IMR-90 (cell line): ENCODE data around the gene DOK6. TPM values are rescaled to one million over a fixed set of nuclear protein-coding genes. Genes with fewer than 3 reads are reported as not detected.

ENCODE experiments used
- ATAC-seq: fragments of 200-7000 bp; cut with Tn5 transposase; 2 replicates; pipeline ENCODE4 v1.9.1; 2020; ENCODE audit warnings: low read depth, mild to moderate bottlenecking, moderate library complexity
- BruUV-seq: library from RNA; stranded (reverse); fragments of 400-500 nt; replicated peaks from 2 replicates; lab custom pipeline; 2021; lab: Mats Ljungman, UMichigan
- CTCF ChIA-PET: fragments of 300-600 bp; formaldehyde crosslinking; extraction: SDS; loops from one replicate; lab custom pipeline; 2021; ENCODE audit warnings: antibody characterized with exemption; lab: Yijun Ruan, JAX
- POLR2A ChIA-PET: fragments of 300-600 bp; sonication (Branson Sonifier 250); formaldehyde crosslinking; loops from one replicate; lab custom pipeline; 2022; ENCODE audit warnings: antibody characterized with exemption; ENCODE audit not compliant: unreplicated experiment; lab: Charles Lee
- DNase-seq: peaks from one replicate; pipeline ENCODE4 v3.0.0; 2013
- H2AFZ ChIP-seq: replicated peaks from 2 replicates; pipeline ENCODE3; 2013; ENCODE audit warnings: low read length, mild to moderate bottlenecking; ENCODE audit not compliant: poor library complexity
- H2AK5ac ChIP-seq: 2 replicates; pipeline ENCODE4 v1.6.1; 2013; ENCODE audit warnings: low read depth, low read length, inconsistent platforms
- H2AK9ac ChIP-seq: replicated peaks from 2 replicates; pipeline ENCODE3; 2013; ENCODE audit warnings: mild to moderate bottlenecking, low read depth, low read length, moderate library complexity; ENCODE audit not compliant: poor library complexity
- H2BK120ac ChIP-seq: 2 replicates; pipeline ENCODE4 v1.6.1; 2013; ENCODE audit warnings: low read depth, low read length, inconsistent platforms
- H2BK15ac ChIP-seq: 3 replicates; pipeline ENCODE4 v1.6.1; 2013; ENCODE audit warnings: low read depth, low read length, inconsistent platforms
- H2BK20ac ChIP-seq: 2 replicates; pipeline ENCODE4 v1.6.1; 2013; ENCODE audit warnings: low read depth, mild to moderate bottlenecking, inconsistent platforms, low read length, moderate library complexity
- H2BK5ac ChIP-seq: 2 replicates; pipeline ENCODE4 v1.6.1; 2013; ENCODE audit warnings: mild to moderate bottlenecking, low read depth, low read length, inconsistent platforms; ENCODE audit not compliant: poor library complexity, severe bottlenecking
- H3K14ac ChIP-seq: replicated peaks from 2 replicates; pipeline ENCODE4 v1.6.1; 2013; ENCODE audit warnings: low read depth, low read length, inconsistent platforms
- H3K18ac ChIP-seq: 2 replicates; pipeline ENCODE4 v1.6.1; 2013; ENCODE audit warnings: low read depth, low read length, control low read depth
- H3K23ac ChIP-seq: 2 replicates; pipeline ENCODE4 v1.6.1; 2013; ENCODE audit warnings: low read depth, low read length, inconsistent platforms
- H3K27ac ChIP-seq: 2 replicates; pipeline ENCODE4 v1.5.1; 2013; ENCODE audit warnings: mild to moderate bottlenecking, control low read depth, low read length; ENCODE audit not compliant: insufficient read depth
- H3K27me3 ChIP-seq: 2 replicates; pipeline ENCODE4 v1.6.1; 2013; ENCODE audit warnings: low read length; ENCODE audit not compliant: control insufficient read depth, insufficient read depth
- H3K36me3 ChIP-seq: 2 replicates; pipeline ENCODE4 v1.6.1; 2013; ENCODE audit warnings: low read length, mixed read lengths; ENCODE audit not compliant: control insufficient read depth, insufficient read depth
- H3K4ac ChIP-seq: 2 replicates; pipeline ENCODE4 v1.6.1; 2013; ENCODE audit warnings: low read depth, low read length, inconsistent platforms
- H3K4me1 ChIP-seq: 2 replicates; pipeline ENCODE4 v1.6.1; 2013; ENCODE audit warnings: low read length, mixed read lengths; ENCODE audit not compliant: control insufficient read depth, insufficient read depth
- H3K4me2 ChIP-seq: 2 replicates; pipeline ENCODE4 v1.6.1; 2013; ENCODE audit warnings: low read depth, mild to moderate bottlenecking, control low read depth, low read length, moderate library complexity
- H3K4me3 ChIP-seq: 2 replicates; pipeline ENCODE4 v1.5.1; 2013; ENCODE audit warnings: low read depth, mild to moderate bottlenecking, control low read depth, low read length, moderate library complexity; ENCODE audit not compliant: insufficient read depth
- H3K56ac ChIP-seq: 2 replicates; pipeline ENCODE4 v1.6.1; 2013; ENCODE audit warnings: low read length, inconsistent platforms; ENCODE audit not compliant: insufficient read depth; ENCODE audit errors: extremely low read depth
- H3K79me1 ChIP-seq, 2 experiments: 2 replicates each; pipeline ENCODE4 v1.6.1; 2013; ENCODE audit warnings: low read length in 2 of 2, inconsistent platforms in 1 of 2, low read depth in 1 of 2
- H3K9ac ChIP-seq: 2 replicates; pipeline ENCODE4 v1.6.1; 2013; ENCODE audit warnings: low read depth, low read length, control low read depth
- H3K9me1 ChIP-seq: 2 replicates; pipeline ENCODE4 v1.6.1; 2013; ENCODE audit warnings: low read length, inconsistent platforms; ENCODE audit not compliant: insufficient read depth
- H3K9me3 ChIP-seq: 2 replicates; pipeline ENCODE4 v1.6.1; 2013; ENCODE audit warnings: low read length; ENCODE audit not compliant: control insufficient read depth, insufficient read depth
- H4K20me1 ChIP-seq: 2 replicates; pipeline ENCODE4 v1.6.1; 2013; ENCODE audit warnings: low read length, inconsistent platforms; ENCODE audit not compliant: insufficient read depth
- H4K5ac ChIP-seq: 2 replicates; pipeline ENCODE4 v1.6.1; 2013; ENCODE audit warnings: mild to moderate bottlenecking, low read depth, low read length, control low read depth
- H4K8ac ChIP-seq, 2 experiments: 2 replicates each; pipeline ENCODE4 v1.6.1; 2013; ENCODE audit warnings: low read depth in 2 of 2, low read length in 2 of 2, control low read depth in 1 of 2, inconsistent platforms in 1 of 2
- H4K91ac ChIP-seq: 2 replicates; pipeline ENCODE4 v1.6.1; 2013; ENCODE audit warnings: low read depth, low read length, inconsistent platforms; ENCODE audit not compliant: insufficient read depth
- CEBPB ChIP-seq: IDR thresholded peaks from 2 replicates; pipeline ENCODE4 v1.6.1; 2012; ENCODE audit warnings: low read depth, low read length, improper control_type of control experiment
- CTCF ChIP-seq: conservative IDR thresholded peaks from 2 replicates; pipeline ENCODE4 v1.5.1; 2012; ENCODE audit warnings: mild to moderate bottlenecking, low read depth, low read length, improper control_type of control experiment
- MAZ ChIP-seq: IDR thresholded peaks from 2 replicates; pipeline ENCODE4 v1.6.1; 2012; ENCODE audit warnings: low read depth, mild to moderate bottlenecking, low read length, improper control_type of control experiment, moderate library complexity, borderline replicate concordance
- RAD21 ChIP-seq: IDR thresholded peaks from 2 replicates; pipeline ENCODE4 v1.6.1; 2012; ENCODE audit warnings: low read length, improper control_type of control experiment
- RCOR1 ChIP-seq: IDR thresholded peaks from 2 replicates; pipeline ENCODE4 v1.6.1; 2012; ENCODE audit warnings: mild to moderate bottlenecking, low read length, improper control_type of control experiment; ENCODE audit not compliant: insufficient replicate concordance
- SMC3 ChIP-seq: fragments of 150-350 bp; IDR thresholded peaks from 2 replicates; pipeline ENCODE4 v1.6.1; 2016; ENCODE audit warnings: low read depth, mild to moderate bottlenecking, antibody characterized with exemption, low read length, moderate library complexity
- USF2 ChIP-seq: fragments of 150-350 bp; IDR thresholded peaks from 2 replicates; pipeline ENCODE4 v1.6.1; 2017; ENCODE audit warnings: mild to moderate bottlenecking, antibody characterized with exemption, low read length, low read depth
- WGBS, 2 experiments: methylation state at CpG; one replicate each; pipeline versions ENCODE4 v1.1.5 to v1.1.7; 2013; ENCODE audit warnings: missing lambda C conversion rate in 2 of 2; ENCODE audit not compliant: insufficient read length in 1 of 2; ENCODE audit errors: extremely low coverage in 2 of 2; 5-methylcytosine and 5-hydroxymethylcytosine counted together
- dilution Hi-C: fragments of 300-500 bp; cut with HindIII; formaldehyde crosslinking; loops from one replicate; pipeline ENCODE4 v1.14.3; 2018; ENCODE audit warnings: low sequenced_read_pairs; ENCODE audit not compliant: unreplicated experiment
- in situ Hi-C: fragments of 300-500 bp; cut with MboI; formaldehyde crosslinking; loops from 3 replicates; pipeline ENCODE4 v1.14.3; 2019; ENCODE audit warnings: low sequenced_read_pairs, inconsistent platforms, mixed read lengths
- intact Hi-C: fragments of 100-400 bp; cut with micrococcal nuclease; formaldehyde crosslinking; loops from 2 replicates; pipeline ENCODE4 v1.10.0; 2022
- polyA plus RNA-seq, 3 experiments: library from polyadenylated mRNA; depleted of rRNA; stranded (reverse); fragments of >200 nt; gene quantifications; 2 replicates each; pipeline ENCODE4 v1.2.3, GENCODE V29; 2012; ENCODE audit warnings: low replicate concordance in 1 of 3
- total RNA-seq: library from RNA; depleted of rRNA; stranded (reverse); fragments of >200 nt; gene quantifications from 2 replicates; pipeline ENCODE4 v1.2.3, GENCODE V29; 2012

The DOK6 gene
- total and polyA plus RNA-seq, 2 of the 4 experiments (the other 2 are of a cell fraction) = 1.9 to 2.7 TPM

GRCh38 chr18:69636529-69637301, 236.0 kb downstream of the DOK6 start:
- no peak overlapping the region for H3K4me3 ChIP-seq
- H3K18ac ChIP-seq = no peak overlapping the region
- no peak overlapping the region for H4K5ac ChIP-seq
- no peak overlapping the region for H3K9ac ChIP-seq
- no peak overlapping the region for H2BK20ac ChIP-seq
- H3K79me1 ChIP-seq = no peaks in the 10 kb centered on the region
- DNase-seq (no peak), ATAC-seq (no peak)
- no peak overlapping the region for H2AK9ac ChIP-seq
- POLR2A ChIA-PET = no interaction called here
- in situ Hi-C loops = no loop called here
- H3K36me3 ChIP-seq = no peaks in the 10 kb centered on the region
- no peak overlapping the region for H3K23ac ChIP-seq
- H4K8ac ChIP-seq = no peak overlapping the region
- no peaks in the 10 kb centered on the region for H3K9me1 ChIP-seq
- CTCF ChIA-PET = interaction anchor here (1.3 kb wide), 1 partner anchor 12 kb away, joined by 3 read pairs; no protein-coding TSS in a partner anchor
- H2BK15ac ChIP-seq = no peak overlapping the region
- no peaks in the 10 kb centered on the region for H4K20me1 ChIP-seq
- H3K14ac ChIP-seq = no peak overlapping the region
- H3K4me1 ChIP-seq = peaks cover 4% of the 10 kb centered on the region; the same call in 1 of the 2 replicates
- no peak overlapping the region for H3K4me2 ChIP-seq
- no peak overlapping the region for H2BK120ac ChIP-seq
- TF ChIP-seq MAZ (no peak), CTCF (peak; percentile 33), RCOR1 (no peak), SMC3 (peak; percentile 23; the same call in 1 of the 2 replicates), USF2 (no peak), RAD21 (peak; percentile 45), CEBPB (no peak)
- BruUV-seq = no TSS peak
- no peak overlapping the region for H3K4ac ChIP-seq
- no peaks in the 10 kb centered on the region for H3K9me3 ChIP-seq
- no peaks in the 10 kb centered on the region for H3K27me3 ChIP-seq
- dilution Hi-C loops = no loop called here
- H2AFZ ChIP-seq = no peak overlapping the region
- no peak overlapping the region for H2BK5ac ChIP-seq
- H3K56ac ChIP-seq = no peak overlapping the region
- no CpG with 5 or more reads among the region's 6 CpGs for WGBS, 2 experiments
- no peak overlapping the region for H3K27ac ChIP-seq
- no peak overlapping the region for H2AK5ac ChIP-seq
- intact Hi-C loops = loop anchor here (5.0 kb wide), 1 partner anchor 436 kb away; no protein-coding TSS in a partner anchor
- no peak overlapping the region for H4K91ac ChIP-seq
